Thyroid gland (tissue), 4 donors: ENCODE measurements around the gene C13orf46. TPM values are rescaled to one million over a fixed set of nuclear protein-coding genes. Genes with fewer than 3 reads are reported as not detected.

ENCODE experiments used
- DNase-seq, 2 donors: peaks; one replicate each; pipeline ENCODE4 v3.0.0-alpha.2; 2019
- H3K27ac ChIP-seq, 3 donors: fragments of 200-600 bp; sonication (generic); 1 replicate in 2 of 3; 2 replicates in 1 of 3; pipeline ENCODE4 v1.5.1; 2016 to 2019; ENCODE audit warnings: mild to moderate bottlenecking in 1 of 3, moderate library complexity in 1 of 3
- H3K27me3 ChIP-seq: fragments of 200-600 bp; sonication (generic); one replicate; pipeline ENCODE4 v1.5.1; 2019
- H3K36me3 ChIP-seq, 2 donors: fragments of 200-600 bp; sonication (generic); one replicate each; pipeline ENCODE4 v1.5.1; 2016 to 2019
- H3K4me1 ChIP-seq, 2 donors: fragments of 200-600 bp; sonication (generic); one replicate each; pipeline ENCODE4 v1.5.1; 2017 to 2019
- H3K4me3 ChIP-seq, 3 donors: fragments of 200-600 bp; sonication (generic); replicated peaks in 1 of 3; 1 replicate in 2 of 3; 2 replicates in 1 of 3; pipeline ENCODE4 v1.5.1; 2016; ENCODE audit warnings: mild to moderate bottlenecking in 1 of 3
- H3K9me3 ChIP-seq: fragments of 200-600 bp; sonication (generic); one replicate; pipeline ENCODE4 v1.5.1; 2017
- CTCF ChIP-seq, 6 experiments: fragments of 200-600 bp in 3 of 6; fragments of 450-650 bp in 3 of 6; sonication (generic) in 3 of 6; IDR thresholded peaks; one replicate each; pipeline ENCODE4 v1.5.1; 2016 to 2019; ENCODE audit warnings: antibody characterized with exemption in 6 of 6, mild to moderate bottlenecking in 2 of 6, inconsistent platforms in 1 of 6, moderate library complexity in 1 of 6
- POLR2A ChIP-seq, 2 donors: fragments of 450-650 bp; IDR thresholded peaks; one replicate each; pipeline ENCODE4 v1.6.1; 2017; ENCODE audit warnings: antibody characterized with exemption in 2 of 2, mild to moderate bottlenecking in 2 of 2, moderate library complexity in 1 of 2
- WGBS, 2 donors: methylation state at CpG; one replicate each; pipeline ENCODE4 v1.1.5; 2017; 5-methylcytosine and 5-hydroxymethylcytosine counted together
- intact Hi-C: fragments of 100-400 bp; cut with DNase I; formaldehyde crosslinking; loops from one replicate; pipeline ENCODE4 v1.15.1; 2023
- total RNA-seq, 4 donors: library from RNA; depleted of rRNA; stranded (reverse); fragments of >200 nt; gene quantifications; one replicate each; pipeline ENCODE4 v1.2.3, GENCODE V29; 2016

Gene C13orf46
- total RNA-seq, 4 donors from 2014 or later: 0.67 to 9.4 (median 4.3) TPM

GRCh38 chr13:113967729-113968462 lies 6.0 kb downstream of the C13orf46 start:
- TF ChIP-seq POLR2A (IDR thresholded peaks at IDR 0.05): no peak
- no peak for TF ChIP-seq CTCF (IDR thresholded peaks at IDR 0.05)
- no peak overlapping the region for H3K27ac ChIP-seq
- H3K4me3 ChIP-seq: no peak overlapping the region
- H3K27me3 ChIP-seq: no peaks in the 10 kb centered on the region
- peaks cover 37 to 44% of the 10 kb centered on the region in 2 donors for H3K4me1 ChIP-seq
- WGBS, 2 donors: 77 to 88% methylated on average over 11 to 20 of the region's 20 CpGs
- peak; percentile 62 to 68 for DNase-seq
- no peaks in the 10 kb centered on the region for H3K36me3 ChIP-seq
- intact Hi-C loops: no loop called here
- no peaks in the 10 kb centered on the region for H3K9me3 ChIP-seq

GRCh38 chr13:113967206-113967720 lies 6.6 kb downstream of the C13orf46 start:
- no peak for TF ChIP-seq POLR2A (IDR thresholded peaks at IDR 0.05)
- no peak for TF ChIP-seq CTCF (IDR thresholded peaks at IDR 0.05)
- intact Hi-C loops: no loop called here
- H3K36me3 ChIP-seq: no peaks in the 10 kb centered on the region
- H3K4me3 ChIP-seq: no peak overlapping the region
- no peak overlapping the region for H3K27ac ChIP-seq
- no peaks in the 10 kb centered on the region for H3K27me3 ChIP-seq
- H3K9me3 ChIP-seq: no peaks in the 10 kb centered on the region
- peaks cover 30 to 38% of the 10 kb centered on the region in 2 donors for H3K4me1 ChIP-seq
- DNase-seq: no peak
- 95 to 99% methylated on average over 8 to 9 of the region's 9 CpGs for WGBS, 2 donors

GRCh38 chr13:113965968-113966884 lies 7.7 kb downstream of the C13orf46 start:
- no peaks in the 10 kb centered on the region for H3K27me3 ChIP-seq
- intact Hi-C loops: no loop called here
- 95 to 99% methylated on average over 5 of the region's 5 CpGs for WGBS, 2 donors
- H3K27ac ChIP-seq: no peak overlapping the region
- peaks cover 20 to 28% of the 10 kb centered on the region in 2 donors for H3K4me1 ChIP-seq
- H3K36me3 ChIP-seq: no peaks in the 10 kb centered on the region
- no peak overlapping the region for H3K4me3 ChIP-seq
- no peaks in the 10 kb centered on the region for H3K9me3 ChIP-seq
- TF ChIP-seq POLR2A (IDR thresholded peaks at IDR 0.05): no peak
- no peak for TF ChIP-seq CTCF (IDR thresholded peaks at IDR 0.05)
- DNase-seq: no peak

GRCh38 chr13:113965383-113965874 lies 8.4 kb downstream of the C13orf46 start:
- no peaks in the 10 kb centered on the region for H3K27me3 ChIP-seq
- peaks cover 18 to 23% of the 10 kb centered on the region in 2 donors for H3K4me1 ChIP-seq
- intact Hi-C loops: no loop called here
- no peaks in the 10 kb centered on the region for H3K9me3 ChIP-seq
- no peak overlapping the region for H3K27ac ChIP-seq
- H3K36me3 ChIP-seq: no peaks in the 10 kb centered on the region
- no peak for DNase-seq
- 92 to 94% methylated on average over 2 of the region's 2 CpGs for WGBS, 2 donors
- TF ChIP-seq CTCF (IDR thresholded peaks at IDR 0.05) (no peak), POLR2A (IDR thresholded peaks at IDR 0.05) (no peak)
- H3K4me3 ChIP-seq: no peak overlapping the region
